SK-N-DZ (cell line): Measurements from ENCODE around the gene DCAF11.

ENCODE experiments used
- DNase-seq: peaks from one replicate; pipeline ENCODE4 v3.0.0-alpha.2; 2015; ENCODE audit warnings: low spot score

DCAF11 gene

DNA sequence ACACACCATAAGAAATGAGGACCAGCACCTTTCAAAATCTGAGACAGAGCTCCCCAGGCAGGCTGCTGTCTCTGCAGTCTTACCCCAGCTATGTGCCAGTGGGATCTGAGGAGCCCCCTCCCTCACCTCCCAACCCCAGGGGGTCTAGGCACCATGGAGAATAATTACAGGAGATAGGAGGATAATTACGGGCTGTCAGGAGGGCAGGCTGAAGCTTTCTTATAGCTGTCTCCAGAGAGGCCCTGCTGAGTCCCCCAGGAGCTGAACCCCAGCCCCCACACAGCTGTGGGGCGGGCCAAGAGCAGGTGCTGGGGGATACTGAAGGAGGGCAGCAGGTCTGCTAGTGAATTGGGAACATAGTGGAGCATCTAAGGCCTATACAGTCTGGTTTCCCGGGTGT, 36.4 kb upstream of the DCAF11 start:
- DNase-seq: no peak

DNA sequence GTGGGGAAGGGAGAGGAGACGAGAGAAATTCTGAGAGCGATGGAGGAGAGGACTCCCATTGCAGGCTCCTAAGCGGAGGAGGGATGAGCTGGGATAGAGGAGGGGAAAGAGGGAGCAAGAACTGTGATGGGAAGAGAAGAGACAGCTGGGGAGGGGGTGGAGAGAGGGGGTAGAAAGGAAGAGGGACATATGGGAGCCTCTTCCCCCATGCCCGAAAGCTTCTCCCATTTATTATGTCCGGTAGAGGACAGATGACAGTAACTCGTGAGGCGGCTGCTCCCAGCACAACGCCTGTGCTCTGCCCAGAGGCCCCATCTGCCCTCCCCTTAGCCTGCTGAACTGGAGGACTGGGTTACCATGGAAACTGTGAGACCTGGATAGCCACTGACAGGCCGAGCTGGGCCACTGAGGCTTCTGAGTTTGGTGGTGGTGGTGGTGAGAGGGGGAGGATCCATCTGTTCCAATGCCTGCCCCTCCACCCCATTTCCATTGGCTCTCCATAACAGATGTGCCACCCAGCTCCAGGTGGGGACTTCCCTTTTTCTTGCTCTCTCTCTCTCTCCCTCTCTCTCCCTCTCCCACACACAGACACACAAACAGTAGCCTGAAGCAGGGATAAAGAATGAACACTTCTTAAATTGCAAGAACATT, 35.0 kb upstream of the DCAF11 start:
- DNase-seq: peak; percentile 97

DNA sequence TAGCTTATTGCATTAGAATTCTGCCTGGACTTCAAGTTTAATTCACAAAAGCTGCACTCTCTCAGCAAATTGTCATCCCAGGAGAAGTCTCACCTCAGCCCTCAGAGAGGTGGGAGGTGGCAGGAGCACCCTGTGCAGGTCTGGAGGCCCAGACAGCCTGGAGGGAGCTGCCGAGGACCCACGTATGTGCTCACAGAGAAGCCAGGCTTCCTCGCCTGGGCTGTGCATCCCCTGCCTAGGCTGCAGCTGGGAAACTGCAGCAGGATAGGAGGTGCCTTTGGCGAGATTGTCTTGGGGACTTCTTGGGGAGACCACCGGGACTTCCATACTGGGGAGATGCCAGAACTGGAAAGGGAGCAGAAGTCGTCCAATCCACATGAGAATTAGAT, 34.4 kb upstream of the DCAF11 start:
- DNase-seq: no peak

DNA sequence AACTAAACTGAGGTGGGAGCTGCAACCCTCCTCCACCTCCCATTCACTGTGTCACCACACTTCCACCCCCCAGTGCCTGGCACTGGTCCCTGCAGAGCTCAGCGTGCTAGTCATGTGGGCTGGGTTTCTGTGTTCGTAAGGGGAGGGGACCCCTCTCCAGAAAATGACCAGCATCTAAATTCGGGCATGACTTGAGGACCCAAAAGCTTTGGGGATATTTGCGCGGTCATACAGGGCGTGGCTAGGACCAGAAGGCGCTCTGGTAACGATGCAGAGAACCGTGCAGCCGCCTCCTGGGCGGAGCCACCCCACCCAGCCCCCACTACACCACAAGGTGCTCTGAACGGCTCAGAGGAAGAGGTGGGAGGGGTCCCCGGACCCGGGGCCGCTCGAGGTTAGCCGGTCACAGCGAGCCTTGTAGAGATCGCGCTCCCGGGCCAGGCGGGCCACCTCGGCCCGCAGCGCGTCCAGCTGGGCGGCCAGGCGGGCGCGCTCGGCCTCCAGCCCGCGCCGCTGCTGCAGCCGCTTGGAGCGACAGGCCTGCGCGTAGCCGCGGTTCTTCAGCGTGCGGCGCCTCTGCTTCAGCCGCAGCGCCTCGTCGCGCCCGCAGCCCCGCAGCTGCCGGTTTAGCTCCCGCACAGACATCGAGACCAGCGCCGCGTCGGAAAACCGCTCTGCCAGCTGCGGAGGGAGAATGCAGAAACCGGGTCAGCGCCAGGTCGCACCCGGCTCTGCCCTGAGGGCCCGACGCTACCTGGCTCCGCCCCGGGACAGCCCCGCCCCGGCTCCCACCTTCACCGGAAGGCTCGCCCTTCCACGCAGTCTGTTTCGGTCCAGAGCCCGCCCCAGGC, 33.5 kb upstream of the DCAF11 start:
- peak; percentile 64 for DNase-seq

DNA sequence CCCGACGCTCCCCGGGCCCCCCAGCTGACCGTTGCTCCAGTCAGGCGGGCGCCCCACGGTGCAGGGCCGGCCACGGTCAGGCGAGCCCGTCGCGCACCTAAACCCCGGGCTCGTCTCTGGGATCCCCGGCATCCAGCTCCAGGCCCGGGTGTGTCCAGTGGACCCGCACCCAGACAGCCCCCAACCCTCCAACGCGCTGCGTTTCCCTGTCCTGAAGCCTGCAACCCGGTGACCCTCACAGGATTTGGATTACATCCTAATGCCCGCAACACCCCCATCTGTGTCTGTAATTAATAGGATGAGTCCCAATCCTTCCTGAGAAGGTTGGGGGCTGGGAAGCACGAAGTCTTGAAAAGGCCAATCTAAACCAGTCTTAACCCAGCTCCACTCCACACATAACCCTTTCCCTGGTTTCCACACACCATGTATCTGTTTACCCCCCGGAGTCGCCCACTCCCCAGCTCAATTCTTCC, 32.8 kb upstream of the DCAF11 start:
- DNase-seq: no peak

DNA sequence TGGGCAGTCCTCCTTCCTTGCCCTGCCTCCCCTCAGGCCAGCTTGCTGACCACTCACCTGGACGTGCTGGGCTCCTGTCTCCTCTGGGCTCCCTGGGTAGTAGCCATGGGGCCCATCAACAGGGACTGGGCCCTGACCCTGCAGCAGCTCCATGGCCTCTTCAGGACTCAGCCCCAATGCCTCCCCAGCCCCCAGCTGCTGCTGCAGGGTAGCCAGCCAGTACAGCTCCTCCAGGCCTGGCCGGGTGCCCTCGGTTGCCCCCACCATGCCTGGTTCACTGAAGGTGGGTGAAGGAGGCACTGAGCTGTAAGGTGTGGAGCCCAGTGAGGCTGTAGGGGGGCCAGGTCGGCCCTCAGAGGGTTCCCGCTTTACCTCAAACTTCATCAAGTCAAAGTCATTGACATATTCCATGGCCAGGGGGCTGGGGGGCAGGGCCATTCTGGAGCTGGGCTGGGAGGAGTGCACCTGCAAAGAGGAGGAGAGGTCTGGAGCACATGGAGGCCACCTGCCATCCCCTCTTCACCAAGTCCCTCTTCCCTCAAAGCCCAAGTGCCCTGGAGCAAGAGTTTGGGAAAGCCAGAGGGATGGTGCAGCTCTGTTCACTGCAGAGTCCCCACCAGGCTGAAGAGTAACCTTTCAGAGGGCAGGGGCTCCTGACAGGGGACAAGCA, 32.0 kb upstream of the DCAF11 start:
- no peak for DNase-seq

DNA sequence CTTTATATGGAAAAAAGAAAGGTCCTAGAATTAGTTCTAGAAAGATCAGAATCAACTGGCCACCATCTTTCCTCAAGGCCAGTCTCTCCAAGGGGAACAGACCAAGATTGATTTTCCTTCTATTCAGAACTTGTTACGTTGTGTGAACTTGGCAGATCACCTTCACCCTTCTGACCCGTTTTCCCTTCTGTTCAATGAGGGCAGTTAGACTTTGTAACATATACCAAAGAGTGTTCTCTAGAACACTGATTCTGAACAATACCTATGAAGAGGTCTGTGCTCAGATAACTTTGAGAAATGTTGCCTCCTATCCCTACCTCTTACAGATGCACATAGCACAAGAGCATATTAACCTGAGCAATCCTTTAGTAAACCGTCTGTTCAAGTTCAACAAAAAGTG, 31.1 kb upstream of the DCAF11 start:
- DNase-seq: no peak

DNA sequence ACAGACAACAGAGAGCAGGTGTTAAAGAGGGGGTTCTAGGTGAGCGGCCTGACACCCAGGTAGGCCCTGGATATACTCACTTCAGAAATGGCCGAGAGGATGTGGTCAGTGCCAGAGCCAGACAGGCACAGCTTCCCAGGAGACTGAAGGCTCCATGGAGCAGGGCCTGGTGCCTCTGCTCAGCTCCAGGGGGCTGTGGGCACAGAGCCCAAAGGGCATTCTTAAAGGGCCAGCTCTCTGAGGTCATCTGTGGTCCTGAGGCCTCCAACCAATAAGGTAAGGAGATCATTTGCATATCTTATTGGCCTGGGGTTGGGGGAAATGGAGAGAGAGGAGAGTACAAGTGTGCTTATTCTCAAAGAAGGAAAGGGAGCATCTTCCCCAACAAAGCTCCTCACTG, 30.1 kb upstream of the DCAF11 start:
- no peak for DNase-seq

DNA sequence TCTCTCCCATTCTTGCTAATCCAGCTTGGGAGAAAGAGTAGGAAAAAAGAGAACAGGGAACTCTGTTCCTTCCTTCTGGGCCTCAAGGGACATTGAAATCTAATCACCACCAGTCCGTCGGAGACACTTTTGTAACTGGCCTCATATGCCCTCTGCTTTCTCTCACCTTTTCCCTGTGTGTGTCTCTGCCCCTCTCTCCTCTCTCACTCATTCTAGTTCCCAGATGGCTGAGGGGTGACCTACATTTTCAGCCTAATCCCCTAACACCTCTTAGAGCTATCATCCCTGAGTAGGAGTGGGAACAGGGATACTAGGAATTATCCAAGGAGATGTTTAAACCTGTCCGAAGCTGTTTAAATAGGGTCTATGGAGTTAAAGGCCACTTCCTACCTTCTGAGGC, 29.4 kb upstream of the DCAF11 start:
- no peak for DNase-seq

DNA sequence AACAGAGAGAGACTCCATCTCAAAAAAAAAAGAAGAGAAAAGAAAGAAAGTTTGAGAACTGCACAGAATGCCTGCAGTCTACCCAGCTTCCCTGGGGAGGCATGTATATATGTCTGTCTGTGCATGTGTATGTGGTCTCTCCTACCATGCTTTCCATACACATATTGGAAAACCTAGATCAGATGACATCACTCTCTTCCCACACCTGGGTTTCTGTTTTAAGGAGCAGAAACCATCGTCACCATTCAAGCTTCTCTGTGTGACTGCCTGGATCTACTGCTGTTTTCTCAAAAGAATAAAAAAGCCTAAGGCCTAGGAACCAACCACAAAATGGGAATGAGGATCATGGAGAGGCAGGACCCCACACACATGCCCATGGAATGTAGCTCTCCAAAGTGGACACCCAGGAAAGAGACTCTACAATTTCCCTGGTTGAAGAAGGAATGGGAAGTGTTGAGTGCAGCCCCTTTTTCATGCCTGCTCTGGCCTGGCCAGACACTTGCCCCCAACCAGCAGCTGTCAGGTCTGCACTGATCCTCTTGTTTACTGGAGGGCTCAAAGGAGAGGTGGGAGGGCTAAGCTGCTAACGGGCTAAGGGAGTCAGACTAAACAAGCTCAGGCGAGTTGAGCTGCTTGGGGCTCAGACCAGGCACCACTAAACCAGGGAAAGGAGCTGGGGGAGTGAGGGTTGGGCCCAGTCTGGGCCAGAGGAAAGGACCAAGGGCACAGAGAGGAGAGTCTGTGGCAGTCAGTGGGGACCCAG, 28.2 kb upstream of the DCAF11 start:
- DNase-seq: no peak

DNA sequence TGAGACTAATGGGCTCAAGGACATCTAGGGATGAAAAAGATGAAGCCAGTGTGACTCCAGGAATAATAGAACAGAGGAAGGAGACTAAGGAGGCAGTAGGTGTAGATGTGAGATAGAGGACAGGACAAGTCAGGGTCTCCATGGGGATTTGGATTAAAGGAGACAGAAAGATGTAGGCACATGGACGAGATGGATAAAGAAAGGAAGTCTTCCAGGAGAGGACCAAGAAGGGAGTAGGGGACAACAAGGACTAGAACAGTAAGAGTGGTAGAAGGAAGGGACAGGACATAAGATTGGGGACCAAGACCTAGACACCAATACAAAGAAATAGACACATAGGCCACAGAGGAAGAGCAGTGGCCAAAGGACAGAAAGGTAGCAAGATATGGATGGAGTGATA, 27.6 kb upstream of the DCAF11 start:
- DNase-seq: no peak

DNA sequence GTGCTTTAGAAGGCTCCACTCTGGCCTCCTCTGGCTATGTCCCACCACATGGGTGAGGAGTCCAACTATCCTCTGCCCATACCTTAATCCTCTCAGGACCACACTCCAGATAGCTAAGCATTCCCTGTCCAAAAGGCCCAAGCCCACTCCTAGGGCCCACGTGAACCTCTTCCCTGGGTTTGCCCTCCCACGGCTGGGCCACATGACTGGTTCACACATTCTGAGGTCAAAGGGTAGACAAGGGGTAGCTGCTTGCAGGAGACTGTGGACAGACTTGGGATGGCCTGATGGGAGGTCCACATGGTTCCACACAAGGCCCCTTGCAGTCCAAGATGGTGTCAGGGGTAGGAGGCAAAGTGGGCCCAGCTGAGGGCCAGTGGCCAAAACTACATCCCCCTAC, 26.5 kb upstream of the DCAF11 start:
- no peak for DNase-seq

DNA sequence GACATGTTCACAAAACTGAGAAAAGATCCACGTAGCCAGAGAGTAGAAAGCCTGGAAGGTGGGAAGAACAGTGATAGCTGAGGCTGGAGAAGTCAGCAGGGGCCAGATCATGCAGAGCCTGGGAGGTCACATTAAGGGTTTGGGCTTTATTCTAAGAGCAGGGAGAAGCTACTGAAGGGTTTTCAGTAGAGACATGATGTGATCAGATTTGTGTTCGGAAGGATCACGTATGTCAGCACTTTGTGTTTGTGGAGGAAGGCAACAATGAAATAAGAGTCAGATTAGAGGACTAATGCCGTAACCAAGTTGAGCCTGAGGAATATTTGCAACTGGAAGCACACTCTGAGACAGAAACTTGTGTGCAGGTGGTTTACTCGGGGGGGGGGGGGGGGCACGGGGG, 24.7 kb upstream of the DCAF11 start:
- DNase-seq: no peak

DNA sequence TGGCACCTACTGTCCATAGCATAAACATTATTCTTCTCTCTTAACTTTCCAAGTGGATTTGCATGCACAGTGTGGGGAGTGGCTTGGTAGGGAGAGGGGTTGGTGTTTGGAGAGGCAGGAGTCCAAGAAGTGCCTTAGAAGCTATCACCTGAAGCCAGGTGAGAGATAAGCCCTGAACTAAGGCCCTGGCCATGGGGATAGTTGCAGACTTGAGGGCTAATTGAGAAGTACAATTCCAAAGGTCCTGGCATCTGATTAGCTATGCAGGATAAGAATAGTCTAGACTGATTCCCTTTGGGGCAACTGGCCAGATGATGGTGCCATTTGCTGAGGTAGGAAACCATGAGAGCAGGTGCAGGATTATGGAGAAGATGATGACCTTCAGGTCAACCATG, 22.5 kb upstream of the DCAF11 start:
- no peak for DNase-seq

DNA sequence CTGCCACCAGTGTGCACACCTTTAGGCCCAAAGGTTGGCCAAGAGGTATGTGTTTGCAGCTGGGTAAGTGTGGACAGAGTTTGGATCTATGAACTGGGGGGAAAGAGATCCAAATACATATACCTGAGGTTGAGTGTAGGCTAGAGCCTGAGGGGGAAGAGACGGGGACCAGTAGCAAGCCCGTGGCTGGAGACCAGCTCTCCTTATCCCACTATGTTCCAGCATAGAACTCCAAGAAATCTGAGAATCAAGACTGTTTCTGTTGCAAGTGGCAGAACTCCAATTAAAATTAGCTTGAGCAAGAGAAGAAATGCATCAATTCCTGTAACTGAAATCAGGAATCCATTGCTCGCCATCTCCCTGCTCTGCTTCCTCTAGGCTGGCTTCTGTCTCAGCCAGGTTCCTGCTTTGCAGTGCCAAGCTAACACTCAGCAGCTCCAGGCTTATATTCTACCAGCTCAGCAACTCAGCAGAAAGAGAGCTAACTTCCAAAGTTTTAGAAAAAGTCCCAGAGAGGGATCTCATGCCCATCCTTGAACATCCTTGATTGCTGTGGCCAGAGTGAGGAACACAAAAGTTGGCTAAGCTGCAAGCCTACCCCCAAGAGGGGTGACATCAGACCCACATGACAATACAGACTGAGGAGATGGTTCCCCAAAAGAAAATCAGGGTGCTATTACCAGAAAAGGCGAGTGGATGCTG, 21.9 kb upstream of the DCAF11 start:
- DNase-seq: no peak

DNA sequence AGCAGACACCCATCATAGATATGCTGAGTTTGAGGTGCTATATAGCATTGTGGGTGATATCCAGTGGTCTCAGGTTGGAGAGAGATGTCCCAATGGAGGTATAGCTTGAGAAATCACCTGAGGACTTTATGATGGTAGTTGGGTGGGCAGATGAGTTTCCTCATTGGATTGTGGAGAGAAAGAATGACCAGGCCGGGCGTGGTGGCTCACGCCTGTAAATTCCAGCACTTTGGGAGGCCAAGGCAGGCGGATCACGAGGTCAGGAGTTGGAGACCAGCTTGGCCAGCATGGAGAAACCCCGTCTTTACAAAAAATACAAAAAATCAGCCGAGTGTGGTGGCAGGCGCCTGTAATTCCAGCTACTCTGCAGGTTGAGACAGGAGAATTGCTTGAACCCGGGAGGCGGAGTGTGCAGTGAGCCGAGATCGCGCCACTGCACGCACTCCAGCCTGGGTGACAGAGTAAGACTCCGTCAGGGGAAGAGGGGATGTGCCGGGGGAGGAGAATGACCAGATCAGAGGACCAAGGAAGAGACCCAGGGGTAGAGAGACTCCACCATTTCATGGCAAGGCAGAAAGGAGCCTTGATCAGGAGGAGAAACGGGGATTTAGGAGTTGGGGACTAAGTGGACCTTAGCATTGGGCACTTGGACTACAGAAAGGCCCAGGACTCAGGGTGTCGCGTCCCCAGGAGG, 21.2 kb upstream of the DCAF11 start:
- no peak for DNase-seq

DNA sequence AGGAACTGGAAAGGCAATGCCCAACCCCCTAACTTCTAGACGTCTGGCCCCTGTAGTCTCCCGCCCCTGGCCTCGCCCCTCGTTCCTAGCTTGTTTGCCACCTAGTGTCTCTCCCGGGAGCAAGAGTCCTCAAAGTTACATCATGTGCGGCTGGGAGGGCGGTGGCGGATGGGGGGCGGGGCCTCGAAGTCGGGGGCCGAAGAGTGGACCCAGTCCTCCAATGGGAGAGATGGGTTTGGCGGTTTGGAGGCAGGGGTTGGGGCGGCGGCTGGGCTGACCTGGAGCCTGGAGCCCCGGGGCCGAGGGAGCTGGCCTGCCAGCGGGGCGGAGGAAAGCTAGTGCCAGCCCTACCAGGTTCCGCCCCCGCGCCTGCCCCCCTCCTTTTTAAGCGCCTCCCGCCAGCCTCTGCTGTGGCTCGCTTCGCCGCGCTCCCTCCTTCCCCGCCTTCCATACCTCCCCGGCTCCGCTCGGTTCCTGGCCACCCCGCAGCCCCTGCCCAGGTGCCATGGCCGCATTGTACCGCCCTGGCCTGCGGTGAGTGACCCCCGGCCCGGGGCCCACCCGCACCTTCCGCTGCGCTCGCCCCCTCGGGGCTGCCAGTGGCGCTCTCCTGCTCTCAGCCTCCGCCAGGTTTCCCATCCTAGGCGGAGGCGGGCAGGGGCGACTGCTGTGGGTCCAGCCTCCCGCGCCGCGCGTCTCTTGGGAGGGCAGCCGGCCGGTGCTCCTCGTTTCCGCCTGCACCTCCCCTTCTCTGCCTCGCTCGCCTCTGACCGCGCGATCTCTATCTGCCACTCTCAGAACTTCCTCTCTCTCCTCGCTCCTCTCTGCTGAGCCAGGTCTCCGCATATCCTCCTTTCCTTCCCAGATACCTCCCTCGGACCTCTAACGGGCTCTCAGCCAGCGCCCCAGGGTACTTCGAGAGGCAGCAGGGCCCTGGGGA, 20.4 kb upstream of the DCAF11 start, which contains the start of gene PCK2:
Gene PCK2 (plus strand): TSS at position 411 of the 940 bp plus-strand sequence. CDS start 95 bp downstream, at position 506.
- DNase-seq: peak; percentile 92

DNA sequence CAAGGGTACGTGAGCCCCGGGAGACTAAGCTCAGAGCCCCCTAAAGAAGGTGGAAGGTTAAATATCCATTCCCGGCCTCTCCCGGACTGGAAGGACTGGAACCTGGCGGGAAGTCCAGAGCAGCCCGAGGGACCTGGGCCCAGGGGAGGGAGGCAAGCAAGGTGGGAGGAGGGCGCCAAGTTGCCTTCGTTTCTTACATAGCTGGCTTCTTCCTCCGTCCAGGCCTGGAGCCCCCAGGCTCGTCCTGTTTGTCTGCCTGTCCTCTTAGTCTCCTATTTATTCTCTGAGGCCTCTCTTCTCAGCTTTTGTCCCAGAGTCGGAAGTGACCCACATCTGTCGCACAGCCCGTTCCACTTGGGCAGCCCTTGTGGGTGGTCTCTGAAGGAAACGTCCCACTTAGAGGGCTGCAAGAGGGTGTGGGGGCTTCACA, 19.7 kb upstream of the DCAF11 start:
- peak; percentile 40 for DNase-seq
